Suprapubic skin (tissue), 4 donors: ENCODE data around the gene SHANK3.

Source experiments
- CTCF ChIP-seq, 2 donors: fragments of 200-600 bp in 1 of 2; fragments of 450-650 bp in 1 of 2; sonication (generic) in 1 of 2; IDR thresholded peaks; one replicate each; pipeline ENCODE4 v1.5.1; 2016 to 2019; ENCODE audit warnings: antibody characterized with exemption in 2 of 2, mild to moderate bottlenecking in 1 of 2, moderate library complexity in 1 of 2
- EP300 ChIP-seq: sonication (generic); formaldehyde crosslinking; IDR thresholded peaks from one replicate; pipeline ENCODE4 v1.6.1; 2017; ENCODE audit warnings: antibody characterized with exemption
- POLR2A ChIP-seq, 2 donors: fragments of 450-650 bp; IDR thresholded peaks; one replicate each; pipeline ENCODE4 v1.6.1; 2017; ENCODE audit warnings: antibody characterized with exemption in 2 of 2, mild to moderate bottlenecking in 2 of 2, moderate library complexity in 2 of 2
- POLR2AphosphoS5 ChIP-seq, 3 donors: sonication (generic); formaldehyde crosslinking; IDR thresholded peaks; one replicate each; pipeline ENCODE4 v1.6.1; 2017; ENCODE audit warnings: antibody characterized with exemption in 3 of 3

GRCh38 chr22:50704510-50705218 is 32.0 kb downstream of the SHANK3 start:
- TF ChIP-seq CTCF (IDR thresholded peaks at IDR 0.05) (no peak), POLR2AphosphoS5 (IDR thresholded peaks at IDR 0.05) (no peak), EP300 (no peak), POLR2A (IDR thresholded peaks at IDR 0.05) (no peak)
